Fibroblast of pulmonary artery (primary cell): ENCODE results near the gene ZNF878.
"Not testable (repeated sequence)": the region's sequence is repeated elsewhere in the genome, so short reads cannot be mapped to it uniquely, and the experiment has no call there.

Source experiments
- DNase-seq: peaks from one replicate; pipeline ENCODE4 v3.0.0-alpha.2; 2010; ENCODE audit warnings: low read depth
- H3K4me3 ChIP-seq: replicated peaks from 2 replicates; pipeline ENCODE4 v1.5.1; 2011; ENCODE audit warnings: low read depth, mild to moderate bottlenecking, control low read depth, low read length, moderate library complexity
- CTCF ChIP-seq: IDR thresholded peaks from 2 replicates; pipeline ENCODE4 v1.5.1; 2011; ENCODE audit warnings: mild to moderate bottlenecking, control low read depth, low read length, inconsistent platforms; ENCODE audit errors: missing control alignments

ZNF878 gene

GRCh38 chr19:12090807-12091206 lies 38.0 kb upstream of the ZNF878 start:
- TF ChIP-seq CTCF = peak; percentile 54
- H3K4me3 ChIP-seq = no peak overlapping the region
- DNase-seq = peak; percentile 68

- no peak for TF ChIP-seq CTCF
- no peak for DNase-seq
- no peak overlapping the region for H3K4me3 ChIP-seq
Observed at GRCh38 chr19:12085074-12085818, 32.5 kb upstream of the ZNF878 start.

- not testable (repeated sequence) for H3K4me3 ChIP-seq, DNase-seq
Observed at GRCh38 chr19:12083336-12083735, 30.6 kb upstream of the ZNF878 start.

GRCh38 chr19:12077375-12077774 lies 24.6 kb upstream of the ZNF878 start:
- no peak overlapping the region for H3K4me3 ChIP-seq
- DNase-seq = no peak
- TF ChIP-seq CTCF = no peak

- not testable (repeated sequence) for DNase-seq, H3K4me3 ChIP-seq
Observed at GRCh38 chr19:12076331-12076730, 23.6 kb upstream of the ZNF878 start.

- no peak for TF ChIP-seq CTCF
- no peak for DNase-seq
- no peak overlapping the region for H3K4me3 ChIP-seq
Observed at GRCh38 chr19:12075538-12076139, 22.9 kb upstream of the ZNF878 start.

- no peak for TF ChIP-seq CTCF
- H3K4me3 ChIP-seq = peak within 1 kb of the TSS; percentile 96
- peak; percentile 91 for DNase-seq
Observed at GRCh38 chr19:12064590-12065538, 12.1 kb upstream of the ZNF878 start, which contains the start of gene ZNF844. Gene ZNF844 (plus strand): TSS chr19:12064731. CDS start chr19:12064874, 143 bp downstream.
